Fibroblast of lung (primary cell): ENCODE data around the gene COX7B2.
A peak's percentile ranks its signal among the peaks of the same experiment; 100 is the strongest.

Experiments
- EZH2 ChIP-seq: IDR thresholded peaks from 2 replicates; pipeline ENCODE4 v1.5.1; 2012; ENCODE audit warnings: low read length, control low read depth, mild to moderate bottlenecking; ENCODE audit errors: missing control alignments
- TF ChIP-seq, protein P1 (sequence below), 2 donors: IDR thresholded peaks in 1 of 2; conservative IDR thresholded peaks in 1 of 2; 1 replicate in 1 of 2; 2 replicates in 1 of 2; pipeline ENCODE4 v1.5.1; 2011 to 2012; ENCODE audit warnings: low read length in 2 of 2, control low read depth in 1 of 2, inconsistent platforms in 1 of 2, low read depth in 1 of 2, mild to moderate bottlenecking in 1 of 2

GRCh38 chr4:46931981-46932380, 22.9 kb upstream of the COX7B2 start:
- TF ChIP-seq, protein P1, sequence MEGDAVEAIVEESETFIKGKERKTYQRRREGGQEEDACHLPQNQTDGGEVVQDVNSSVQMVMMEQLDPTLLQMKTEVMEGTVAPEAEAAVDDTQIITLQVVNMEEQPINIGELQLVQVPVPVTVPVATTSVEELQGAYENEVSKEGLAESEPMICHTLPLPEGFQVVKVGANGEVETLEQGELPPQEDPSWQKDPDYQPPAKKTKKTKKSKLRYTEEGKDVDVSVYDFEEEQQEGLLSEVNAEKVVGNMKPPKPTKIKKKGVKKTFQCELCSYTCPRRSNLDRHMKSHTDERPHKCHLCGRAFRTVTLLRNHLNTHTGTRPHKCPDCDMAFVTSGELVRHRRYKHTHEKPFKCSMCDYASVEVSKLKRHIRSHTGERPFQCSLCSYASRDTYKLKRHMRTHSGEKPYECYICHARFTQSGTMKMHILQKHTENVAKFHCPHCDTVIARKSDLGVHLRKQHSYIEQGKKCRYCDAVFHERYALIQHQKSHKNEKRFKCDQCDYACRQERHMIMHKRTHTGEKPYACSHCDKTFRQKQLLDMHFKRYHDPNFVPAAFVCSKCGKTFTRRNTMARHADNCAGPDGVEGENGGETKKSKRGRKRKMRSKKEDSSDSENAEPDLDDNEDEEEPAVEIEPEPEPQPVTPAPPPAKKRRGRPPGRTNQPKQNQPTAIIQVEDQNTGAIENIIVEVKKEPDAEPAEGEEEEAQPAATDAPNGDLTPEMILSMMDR (conservative IDR thresholded peaks at IDR 0.05 in 1 of 2, IDR thresholded peaks at IDR 0.05 in 1 of 2; ENCODE audit: low read depth in 1 of 2, low read length in 2 of 2) = peak; percentile 65 to 83
- no peak for TF ChIP-seq EZH2
